HUDEP-2 (cell line): Measurements from ENCODE around the gene VIPR2.

Experiments
- DNase-seq, 76 experiments: peaks; one replicate each; lab custom pipeline; 2025; ENCODE audit not compliant: unreplicated experiment in 76 of 76; lab: John Stamatoyannopoulos, UW

The VIPR2 gene

DNA sequence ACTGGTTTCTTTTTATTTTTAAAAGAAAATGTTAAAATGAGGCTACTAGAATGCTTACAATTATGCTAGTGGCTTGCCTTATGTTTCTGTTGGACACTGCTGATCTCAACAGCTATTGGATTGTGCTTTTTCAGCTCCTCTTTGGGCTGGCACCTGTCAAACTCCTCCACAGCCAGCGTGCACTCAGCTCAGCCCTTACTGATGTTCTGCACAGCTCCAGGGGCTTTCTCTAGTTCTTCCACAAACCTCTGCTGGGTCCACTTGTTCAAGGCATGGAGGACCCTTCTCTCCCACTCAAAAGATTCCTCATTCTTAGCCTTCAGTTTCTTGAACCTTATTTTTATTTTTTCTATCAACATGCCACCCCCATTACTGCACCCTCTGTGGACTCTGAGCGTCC lies 96.0 kb downstream of the VIPR2 start:
- no peak for DNase-seq

DNA sequence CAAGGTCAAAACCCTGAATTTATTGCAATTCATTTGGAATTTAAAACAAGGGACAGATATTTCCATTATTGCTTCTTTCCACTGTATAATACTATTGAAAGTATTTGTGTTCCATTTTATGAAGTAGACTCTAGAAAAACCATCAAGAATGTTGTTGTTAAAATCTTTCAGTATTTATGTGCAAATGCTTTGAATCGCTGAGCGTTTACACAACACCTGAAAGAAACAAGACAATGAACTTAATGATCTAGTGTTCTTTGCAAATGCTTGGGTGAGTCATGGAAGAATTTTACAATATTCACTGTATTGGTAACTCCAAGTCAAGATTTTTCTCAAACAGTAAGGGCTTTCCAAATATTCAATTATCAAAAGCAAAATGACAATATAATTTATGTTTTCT lies 97.1 kb downstream of the VIPR2 start:
- no peak for DNase-seq

DNA sequence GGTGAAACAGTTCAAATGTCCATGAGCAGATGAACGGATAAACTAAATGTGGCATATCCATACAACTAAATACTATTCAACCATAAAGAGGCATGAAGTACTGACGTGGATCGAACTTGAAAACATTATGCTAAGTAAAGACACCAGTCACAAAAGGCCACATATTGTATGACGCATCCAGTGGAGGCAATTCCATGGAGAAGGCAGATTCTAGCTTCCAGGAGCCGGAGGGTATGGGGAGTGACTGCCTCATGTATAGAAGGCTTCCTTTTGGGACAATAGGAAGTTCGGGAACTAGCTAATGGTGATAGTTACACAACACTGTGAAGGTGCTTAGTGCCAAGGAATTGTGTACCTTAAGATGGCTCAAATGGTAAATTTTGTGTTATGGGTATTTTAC lies 98.4 kb downstream of the VIPR2 start:
- DNase-seq: no peak

DNA sequence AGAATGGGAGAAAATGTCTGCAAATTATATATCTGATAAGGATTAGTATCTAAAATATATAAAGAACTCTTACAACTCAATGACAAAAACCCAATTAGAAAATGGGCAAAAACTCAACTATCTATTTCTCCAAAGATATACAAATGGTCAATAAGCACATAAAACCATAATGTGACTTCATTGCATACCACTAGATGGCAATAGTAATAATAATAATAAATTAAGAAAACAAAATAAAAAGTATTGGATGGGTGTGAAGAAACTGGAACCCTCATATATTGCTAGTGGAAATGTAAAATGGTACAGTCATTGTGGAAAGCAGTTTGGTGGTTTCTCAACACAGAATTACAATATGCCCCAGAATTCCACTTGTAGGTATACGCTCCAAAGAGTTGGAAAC lies 98.8 kb downstream of the VIPR2 start:
- no peak for DNase-seq

DNA sequence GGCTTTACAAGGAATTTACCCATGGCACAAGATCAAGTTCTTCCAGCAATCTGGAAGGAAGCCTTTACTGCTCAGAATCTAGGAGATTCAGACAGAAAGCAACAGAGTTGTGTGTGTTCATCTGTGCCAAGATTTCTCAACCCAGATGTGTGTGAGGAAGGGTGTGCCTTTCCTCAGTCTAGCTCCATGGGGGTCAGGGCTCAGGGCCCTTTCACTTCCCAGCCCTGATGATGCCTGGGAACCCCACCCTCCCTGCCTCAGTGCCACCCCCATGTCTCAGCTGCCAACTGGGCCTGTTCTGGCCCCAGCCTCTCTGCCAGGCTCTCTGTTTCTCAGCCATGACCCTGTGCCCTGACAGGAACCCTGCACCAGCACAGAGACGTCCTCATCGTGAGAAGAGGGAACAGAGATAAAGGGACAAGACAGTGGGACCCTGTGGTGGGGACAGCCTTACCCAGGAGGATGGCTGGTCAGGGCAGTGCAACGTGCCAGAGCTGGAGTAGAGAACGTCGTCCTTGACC lies 102.0 kb downstream of the VIPR2 start:
- no peak for DNase-seq

DNA sequence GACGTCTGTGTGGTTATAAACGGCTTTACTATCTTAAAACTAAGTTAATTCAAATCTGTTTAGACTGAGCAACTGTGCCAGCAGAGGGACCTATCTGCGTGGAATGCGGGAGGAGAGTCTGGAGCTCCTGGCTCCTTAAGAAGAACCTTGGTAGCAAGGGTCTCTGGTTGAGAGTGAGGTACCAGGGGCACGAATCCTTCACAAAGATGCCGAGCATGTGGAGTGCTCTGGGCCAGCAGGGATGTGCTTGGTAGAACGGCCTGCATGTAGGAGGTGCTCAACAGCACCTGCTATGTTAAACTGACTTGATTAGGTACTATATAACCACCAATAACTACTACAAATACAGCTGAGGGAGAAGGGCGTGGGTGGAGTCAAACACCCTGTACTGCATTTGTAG lies 102.6 kb downstream of the VIPR2 start:
- no peak for DNase-seq

DNA sequence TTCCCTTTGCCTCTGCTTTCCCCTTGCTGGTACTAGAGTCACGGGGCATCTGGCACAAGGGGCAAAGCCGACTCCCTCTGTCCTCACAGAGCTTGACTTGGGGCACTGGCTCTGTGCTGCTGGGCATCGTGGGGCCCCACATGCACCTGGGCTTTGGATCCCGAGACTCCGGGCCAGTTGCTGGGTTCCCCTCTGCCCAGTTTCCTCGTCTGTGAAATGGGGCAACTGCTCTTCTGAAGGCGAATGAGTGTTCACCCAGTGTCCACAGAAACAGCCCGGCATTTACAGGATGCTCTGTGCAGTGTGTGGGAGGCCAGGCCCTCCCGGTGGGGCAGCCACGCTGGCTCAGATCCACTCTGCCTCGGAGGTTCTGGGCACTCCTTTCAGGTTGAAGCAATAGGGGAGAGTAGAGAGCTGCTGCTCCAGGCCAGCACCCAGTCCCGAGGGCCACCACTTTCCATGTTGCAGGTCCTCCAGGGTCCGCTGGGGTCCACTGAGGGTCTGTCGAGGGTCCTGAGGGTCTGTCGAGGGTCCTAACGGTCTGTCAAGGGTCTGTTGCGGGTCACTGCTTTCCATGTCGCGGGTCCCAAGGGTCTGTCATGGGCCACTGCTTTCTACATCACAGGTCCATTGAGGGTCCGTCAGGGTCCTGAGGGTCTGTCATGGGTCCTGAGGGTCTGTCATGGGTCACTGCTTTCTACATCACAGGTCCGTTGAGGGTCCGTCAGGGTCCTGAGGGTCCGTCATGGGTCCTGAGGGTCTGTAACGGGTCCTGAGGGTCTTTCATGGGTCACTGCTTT lies 103.6 kb downstream of the VIPR2 start:
- DNase-seq: no peak

DNA sequence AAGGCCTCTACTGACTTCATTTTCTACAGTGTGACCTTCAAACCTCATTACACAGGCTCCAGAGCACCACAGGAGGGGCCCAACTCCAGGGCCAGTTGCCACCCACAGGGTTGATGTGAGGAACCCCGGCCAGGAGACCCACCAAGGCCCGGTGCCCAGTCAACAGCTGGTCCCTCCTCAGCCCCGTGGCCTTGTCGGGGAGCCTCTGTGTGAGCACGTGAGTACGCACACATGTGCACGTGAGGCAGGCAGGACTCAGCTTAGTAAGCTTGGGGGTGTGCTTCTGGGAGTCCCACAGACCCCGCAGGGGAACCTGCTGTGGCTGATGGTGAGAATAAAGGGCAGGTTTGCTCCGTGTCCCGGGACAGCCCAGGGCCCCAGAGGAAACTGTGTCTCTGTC lies 104.5 kb downstream of the VIPR2 start:
- DNase-seq: no peak

DNA sequence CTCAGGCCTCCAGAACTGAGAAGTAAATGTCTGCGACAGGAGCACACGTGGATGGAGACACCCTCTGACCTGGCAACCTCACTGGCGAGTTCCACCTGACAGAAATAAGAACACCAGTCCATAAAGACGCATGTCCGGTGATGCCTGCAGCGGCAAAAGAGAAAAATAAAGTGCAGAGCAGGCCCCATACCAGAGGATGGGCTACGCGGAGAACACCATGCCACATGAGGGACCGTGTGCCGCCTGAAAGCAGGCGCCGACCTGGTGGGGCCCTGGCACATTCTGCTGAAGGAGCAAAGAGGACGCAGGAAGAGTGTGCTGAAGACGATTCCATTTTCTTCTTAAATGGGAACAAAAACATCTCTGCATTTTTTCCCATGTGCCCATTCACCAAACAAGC lies 105.0 kb downstream of the VIPR2 start:
- no peak for DNase-seq

DNA sequence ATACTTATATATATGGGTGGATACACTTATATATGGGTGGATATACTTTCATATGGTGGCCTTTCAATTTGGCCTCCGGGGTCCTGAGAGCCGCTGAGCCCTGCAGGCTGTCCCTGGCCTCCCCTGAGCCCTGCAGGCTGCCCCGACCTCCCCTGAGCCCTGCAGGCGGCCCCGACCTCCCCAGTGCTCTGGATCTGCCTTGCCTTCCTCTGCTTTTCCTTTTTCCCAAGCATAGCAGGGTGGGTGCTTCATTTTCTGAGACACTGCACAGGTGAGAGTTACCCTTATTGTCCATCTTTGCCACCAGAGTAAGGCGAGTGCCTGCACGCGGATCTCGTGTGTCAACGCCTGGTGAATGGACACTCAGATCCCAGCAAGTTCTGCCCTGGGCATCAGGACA lies 106.6 kb downstream of the VIPR2 start:
- DNase-seq: no peak

DNA sequence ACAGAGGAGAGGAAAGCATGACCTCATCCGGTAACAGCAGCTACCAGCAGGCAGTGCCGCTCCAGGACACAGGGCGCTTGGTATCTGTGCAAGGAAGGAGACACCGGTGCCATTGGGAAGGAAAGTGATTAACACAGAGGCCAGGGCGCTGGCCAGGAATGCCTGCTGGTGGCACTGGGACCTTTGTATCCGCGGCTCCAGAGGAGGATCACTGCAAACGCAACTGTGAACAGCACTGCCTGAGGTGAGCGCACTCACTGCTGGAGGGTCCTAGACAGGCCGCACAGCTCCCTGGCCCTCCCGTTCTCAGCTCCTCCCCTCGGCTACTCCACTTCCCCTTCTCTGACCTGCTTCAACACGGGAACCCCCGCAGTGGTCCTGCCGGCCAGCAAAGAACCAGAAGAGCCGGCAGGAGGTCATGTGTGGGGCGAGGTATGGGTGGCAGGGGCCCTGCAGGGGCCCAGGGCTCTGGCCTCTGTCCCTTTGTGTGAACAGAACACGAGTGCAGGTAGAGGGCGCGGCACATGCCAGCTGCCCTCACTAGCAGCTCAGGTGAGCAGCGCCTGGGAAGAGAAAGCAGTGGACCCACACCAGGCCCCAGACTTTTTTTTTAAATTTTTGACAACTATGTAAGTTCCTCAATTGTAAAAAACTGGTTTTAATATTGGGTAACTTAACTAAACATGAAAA lies 107.6 kb downstream of the VIPR2 start:
- DNase-seq: no peak

DNA sequence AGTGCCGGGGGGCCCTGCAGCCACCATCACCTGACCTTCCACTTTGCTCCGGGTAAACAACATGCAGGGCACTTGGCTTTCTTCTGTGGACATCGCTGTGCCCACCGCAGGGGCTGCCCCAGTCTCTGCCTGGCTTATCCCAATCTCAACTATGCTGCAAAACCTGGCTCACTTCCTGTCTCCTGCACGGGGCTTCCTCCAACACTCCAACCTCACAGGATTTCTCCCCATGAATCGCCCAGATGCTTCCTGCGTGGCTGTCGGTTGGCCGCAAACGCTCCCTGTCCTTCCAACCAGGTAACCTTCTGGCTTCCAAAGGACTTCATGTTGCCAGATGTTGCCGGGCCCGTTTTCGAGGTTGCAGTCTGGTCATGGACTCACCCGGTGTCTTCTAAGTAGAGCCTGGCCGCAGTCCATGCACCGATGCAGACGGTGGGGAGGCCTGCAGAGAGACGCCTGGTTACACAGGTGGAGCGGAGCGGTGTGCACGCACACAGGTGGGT lies 109.0 kb downstream of the VIPR2 start:
- no peak for DNase-seq

DNA sequence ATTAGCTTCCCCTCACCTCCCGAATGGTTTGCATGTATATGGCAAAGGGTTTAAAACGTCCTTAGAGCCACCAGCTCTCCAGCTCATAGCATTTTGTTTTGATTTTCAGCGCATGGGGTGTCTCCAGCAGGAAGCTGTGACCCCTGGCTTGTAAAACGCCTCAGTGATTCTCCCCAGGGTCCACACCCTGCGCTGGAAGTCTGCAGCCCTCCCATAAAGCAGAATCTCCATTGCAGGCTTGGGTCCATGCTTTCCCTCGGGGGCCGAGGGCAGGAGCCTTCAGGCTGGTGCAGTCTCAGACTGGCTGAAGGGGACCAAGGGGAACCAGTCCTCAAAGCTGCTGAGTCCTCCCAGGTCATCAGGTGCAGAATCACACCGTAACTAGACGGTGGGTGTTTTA lies 109.7 kb downstream of the VIPR2 start:
- DNase-seq: no peak

DNA sequence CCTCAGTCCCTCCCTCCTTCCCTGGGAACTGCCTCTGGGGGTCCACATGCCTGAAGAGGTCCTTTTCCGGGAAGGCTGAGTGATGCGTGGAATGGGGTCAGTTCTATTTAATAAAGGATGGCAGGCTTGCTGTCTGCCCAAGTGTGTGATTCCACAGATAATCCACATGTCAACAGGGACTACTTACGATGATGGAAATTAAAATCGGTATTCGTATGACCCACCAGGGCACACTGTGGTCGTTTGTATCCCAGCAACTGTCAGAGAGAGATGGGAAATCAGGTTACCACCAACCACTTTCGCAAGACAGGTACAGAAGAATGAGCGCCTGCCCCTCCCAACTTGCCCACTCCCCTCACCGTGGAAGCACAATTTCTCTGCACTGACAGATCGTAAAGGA lies 110.3 kb downstream of the VIPR2 start:
- DNase-seq: no peak

DNA sequence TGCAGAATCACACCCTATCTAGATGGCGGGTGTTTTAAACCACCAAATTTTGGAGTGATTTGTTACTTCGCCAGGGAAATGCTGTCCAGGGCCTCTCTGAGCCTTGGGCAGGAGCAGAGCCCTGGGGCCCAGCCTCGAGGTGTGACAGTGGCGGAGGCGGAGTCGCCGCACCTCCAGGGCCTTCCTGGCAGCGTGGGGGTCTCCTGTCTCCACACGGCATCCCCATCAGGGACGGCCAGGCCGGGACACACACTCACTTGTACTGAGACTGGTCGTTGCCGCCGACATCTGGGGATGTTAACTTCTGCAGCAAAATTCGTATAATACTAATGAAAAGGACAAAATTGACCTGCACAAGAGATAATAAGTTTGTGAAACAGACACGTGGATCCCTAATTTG lies 110.7 kb downstream of the VIPR2 start:
- DNase-seq: no peak

DNA sequence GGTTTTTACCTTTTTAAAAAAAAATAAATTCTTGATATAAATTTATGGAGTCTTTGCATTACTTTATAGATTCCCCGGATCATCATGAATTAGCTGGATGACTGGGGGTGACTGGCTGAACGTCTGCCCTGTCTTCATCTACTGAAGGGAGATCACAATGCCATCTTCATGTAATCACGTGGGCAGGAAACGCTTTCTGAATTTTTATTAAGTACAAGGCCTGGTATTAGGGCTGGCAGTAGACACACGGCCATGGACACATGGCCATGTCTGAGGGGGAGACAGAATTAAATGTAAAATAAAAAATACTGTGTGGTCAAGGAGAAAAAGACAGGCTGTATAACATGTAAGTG lies 111.2 kb downstream of the VIPR2 start:
- no peak for DNase-seq

DNA sequence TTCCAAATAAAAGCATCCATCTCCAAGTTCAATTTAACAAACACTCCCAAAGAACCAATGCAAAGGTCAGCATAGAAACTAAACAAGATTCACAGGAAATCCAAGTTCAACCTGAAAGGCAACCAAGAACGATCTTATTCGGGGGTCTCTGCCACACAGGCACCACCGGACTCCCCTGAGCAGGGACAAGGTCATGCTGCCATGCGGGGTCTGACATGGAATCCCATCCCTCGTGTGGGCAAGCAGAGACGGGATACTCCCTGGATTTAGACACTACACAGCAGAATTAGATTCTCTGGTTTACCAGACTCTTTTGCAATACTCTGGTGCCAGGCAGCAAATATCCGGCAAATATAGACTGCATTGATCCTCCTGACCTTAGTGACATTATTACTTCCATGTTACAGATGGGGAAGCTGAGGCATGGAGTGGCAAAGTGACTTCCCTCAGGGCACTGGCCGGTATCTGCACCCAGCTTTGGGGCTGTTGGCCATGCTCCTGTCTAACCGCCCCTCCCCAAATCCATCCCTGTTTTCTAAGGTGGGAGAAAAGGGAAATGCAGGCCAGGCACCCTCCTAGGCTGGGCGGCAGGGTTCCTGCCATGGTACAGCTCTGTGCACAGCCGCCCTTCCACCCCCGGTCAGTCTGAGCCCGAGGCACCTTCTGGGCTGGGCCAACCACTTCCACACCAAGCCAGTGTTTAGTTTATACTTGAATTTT lies 111.8 kb downstream of the VIPR2 start:
- DNase-seq: no peak

DNA sequence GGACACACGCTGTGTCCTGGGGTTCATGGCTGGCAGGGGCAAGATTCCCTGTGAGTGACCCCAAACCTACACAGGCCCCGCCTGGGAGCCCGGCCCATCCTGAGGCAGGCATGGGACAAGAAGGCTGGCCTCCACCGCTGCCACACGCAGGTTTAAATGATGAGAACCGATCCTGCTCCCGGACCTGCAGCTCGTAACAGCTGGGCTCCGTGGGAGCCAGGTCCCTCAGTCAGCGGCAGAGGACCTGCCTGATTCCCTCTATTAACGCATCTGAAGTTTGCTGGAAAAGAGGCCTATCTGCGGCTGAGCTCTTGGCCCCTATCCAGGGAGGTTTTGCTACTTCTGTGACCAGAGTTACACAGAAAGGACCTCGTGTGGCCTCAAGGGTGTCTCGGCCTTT lies 112.3 kb downstream of the VIPR2 start:
- no peak for DNase-seq

DNA sequence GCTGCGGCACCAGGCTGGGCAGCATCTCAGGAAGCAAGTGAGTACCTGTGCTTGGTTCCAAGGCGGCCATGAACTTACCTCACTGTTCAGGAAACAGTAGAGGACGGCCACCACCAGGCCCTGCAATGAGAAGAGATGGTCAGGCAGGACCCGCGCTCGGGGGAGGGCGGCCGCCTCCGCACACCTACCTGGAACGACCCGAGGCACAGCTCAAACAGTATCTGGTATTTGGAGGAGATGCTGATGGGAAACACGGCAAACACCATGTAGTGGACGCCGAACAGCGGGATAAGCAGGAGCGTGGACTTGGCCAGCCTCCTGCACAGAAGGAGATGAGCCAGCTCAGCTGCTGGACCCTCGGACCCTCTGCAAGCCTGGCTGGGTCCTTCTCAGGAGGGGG lies 112.9 kb downstream of the VIPR2 start:
- no peak for DNase-seq

DNA sequence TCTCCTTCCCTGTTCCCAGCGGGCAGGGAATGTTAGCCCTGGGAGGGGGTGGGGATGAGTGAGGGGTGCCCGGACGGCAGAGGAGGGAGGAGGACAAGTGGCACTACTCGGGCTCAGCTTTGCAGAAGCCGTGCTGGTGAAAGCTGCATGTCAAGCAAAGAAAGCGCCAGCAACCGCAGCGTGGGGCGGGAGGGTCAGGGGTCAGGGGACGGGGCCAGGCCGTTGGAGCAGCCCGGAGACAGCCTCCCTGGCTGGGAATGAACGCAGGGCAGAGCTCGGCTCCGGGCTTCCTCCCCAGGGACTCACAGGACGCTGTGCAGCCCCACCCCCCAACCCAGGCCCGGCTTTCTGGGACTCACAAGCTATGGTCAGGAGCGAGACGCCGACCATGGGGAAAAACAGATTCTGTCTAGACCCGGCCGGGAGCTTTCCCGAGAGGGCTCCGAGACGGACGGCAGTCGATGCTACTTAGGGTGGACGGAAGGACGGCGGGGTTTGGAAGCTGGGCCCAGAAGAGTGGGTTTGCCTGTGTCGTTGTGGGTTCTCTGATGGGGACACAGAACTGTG lies 113.4 kb downstream of the VIPR2 start:
- no peak for DNase-seq

DNA sequence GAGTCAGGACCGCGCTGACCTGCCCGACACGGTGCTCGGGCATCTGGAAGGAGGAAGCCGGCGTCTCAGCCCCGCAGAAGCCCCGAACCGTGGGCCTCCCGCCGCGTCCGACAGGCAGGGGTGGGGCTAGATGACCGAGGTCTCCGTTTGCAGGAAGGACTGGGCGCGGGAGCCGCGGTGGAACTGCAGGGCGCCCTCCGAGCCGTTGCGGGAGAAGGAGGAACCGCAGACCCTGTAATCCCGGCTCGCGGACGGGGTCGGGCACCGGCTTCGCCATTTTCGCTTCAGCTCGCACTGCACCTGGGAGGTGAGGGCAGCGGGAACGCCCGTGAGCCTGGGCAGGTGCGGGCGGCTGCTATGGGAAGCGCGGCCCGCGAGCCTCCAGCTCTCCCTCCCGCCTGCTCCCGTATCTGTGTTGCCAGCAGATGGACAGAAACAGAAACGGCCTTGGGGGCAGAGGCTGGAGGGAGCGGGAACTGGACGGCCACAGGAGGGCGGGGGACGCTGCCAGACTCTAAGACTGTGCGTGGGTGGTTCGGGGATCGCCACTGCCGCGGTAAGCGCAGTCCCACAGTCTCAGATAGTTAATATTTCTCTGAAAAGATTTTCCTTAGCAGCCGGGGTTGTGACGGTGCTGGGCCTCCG lies 114.1 kb downstream of the VIPR2 start:
- peak in 1 of 76 experiments; percentile 7 for DNase-seq
